OCI-LY3 (cell line): ENCODE measurements around the gene KLHL29.

ENCODE experiments used
- EZH2phosphoT487 ChIP-seq: fragments of 200-600 bp; shearing (Covaris generic); IDR thresholded peaks from 2 replicates; pipeline ENCODE4 v1.6.1; 2018; ENCODE audit warnings: antibody characterized with exemption, mixed run types, low read depth
- TF ChIP-seq, protein P1 (sequence below): fragments of 200-600, 300-600 bp; sonication (generic); IDR thresholded peaks from 2 replicates; pipeline ENCODE4 v1.5.1; 2014; ENCODE audit warnings: antibody characterized with exemption, low read length, low read depth

DNA sequence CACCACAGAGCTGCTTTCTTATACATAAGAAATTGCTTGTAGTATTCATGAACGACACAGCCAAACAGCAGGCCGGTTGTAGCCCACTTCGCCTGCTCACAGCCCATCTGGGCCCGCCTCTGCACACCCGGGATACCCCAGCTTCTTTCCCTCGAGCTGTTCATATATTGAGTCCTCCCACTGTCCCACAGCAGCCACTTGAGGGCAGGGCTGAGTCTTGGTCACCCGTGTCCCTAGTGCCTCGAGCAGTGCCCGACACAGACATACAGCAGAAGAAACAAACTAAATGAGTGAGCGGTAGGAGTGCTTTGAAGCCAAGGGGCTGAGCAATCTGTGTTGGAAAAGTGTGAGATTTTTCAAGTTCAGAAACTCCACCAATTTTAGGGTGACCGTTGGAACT is 251.4 kb downstream of the KLHL29 start:
- TF ChIP-seq, protein P1, sequence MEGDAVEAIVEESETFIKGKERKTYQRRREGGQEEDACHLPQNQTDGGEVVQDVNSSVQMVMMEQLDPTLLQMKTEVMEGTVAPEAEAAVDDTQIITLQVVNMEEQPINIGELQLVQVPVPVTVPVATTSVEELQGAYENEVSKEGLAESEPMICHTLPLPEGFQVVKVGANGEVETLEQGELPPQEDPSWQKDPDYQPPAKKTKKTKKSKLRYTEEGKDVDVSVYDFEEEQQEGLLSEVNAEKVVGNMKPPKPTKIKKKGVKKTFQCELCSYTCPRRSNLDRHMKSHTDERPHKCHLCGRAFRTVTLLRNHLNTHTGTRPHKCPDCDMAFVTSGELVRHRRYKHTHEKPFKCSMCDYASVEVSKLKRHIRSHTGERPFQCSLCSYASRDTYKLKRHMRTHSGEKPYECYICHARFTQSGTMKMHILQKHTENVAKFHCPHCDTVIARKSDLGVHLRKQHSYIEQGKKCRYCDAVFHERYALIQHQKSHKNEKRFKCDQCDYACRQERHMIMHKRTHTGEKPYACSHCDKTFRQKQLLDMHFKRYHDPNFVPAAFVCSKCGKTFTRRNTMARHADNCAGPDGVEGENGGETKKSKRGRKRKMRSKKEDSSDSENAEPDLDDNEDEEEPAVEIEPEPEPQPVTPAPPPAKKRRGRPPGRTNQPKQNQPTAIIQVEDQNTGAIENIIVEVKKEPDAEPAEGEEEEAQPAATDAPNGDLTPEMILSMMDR, result peak; percentile 7; the same call in 1 of the 2 replicates
- no peak for TF ChIP-seq EZH2phosphoT487
